Natural killer cell (primary cell): ENCODE results near the gene FOXP1. TPM values are rescaled to one million over a fixed set of nuclear protein-coding genes. Genes with fewer than 3 reads are reported as not detected.

Source experiments
- ATAC-seq, 3 donors: fragments of 150-1000 bp in 2 of 3; fragments of 200-7000 bp in 1 of 3; cut with Tn5 transposase; 1 replicate in 1 of 3; 2 replicates in 2 of 3; pipeline ENCODE4 v1.10.0; 2021; ENCODE audit warnings: mild to moderate bottlenecking in 2 of 3, moderate library complexity in 2 of 3
- DNase-seq, 2 donors: peaks; one replicate each; pipeline versions ENCODE4 v3.0.0 to v3.0.0-alpha.2; 2013 to 2021; ENCODE audit warnings: mixed read lengths in 1 of 2
- H3K27ac ChIP-seq: one replicate; pipeline ENCODE4 v1.5.1; 2013; ENCODE audit warnings: mild to moderate bottlenecking, low read length
- H3K27me3 ChIP-seq: one replicate; pipeline ENCODE4 v1.6.1; 2013; ENCODE audit warnings: low read length; ENCODE audit not compliant: control insufficient read depth, insufficient read depth
- H3K36me3 ChIP-seq: one replicate; pipeline ENCODE4 v1.6.1; 2013; ENCODE audit warnings: low read length; ENCODE audit not compliant: control insufficient read depth, insufficient read depth
- H3K4me1 ChIP-seq: one replicate; pipeline ENCODE4 v1.6.1; 2013; ENCODE audit warnings: low read length; ENCODE audit not compliant: control insufficient read depth, insufficient read depth
- H3K4me3 ChIP-seq: one replicate; pipeline ENCODE4 v1.5.1; 2013; ENCODE audit warnings: low read length
- H3K9me3 ChIP-seq: one replicate; pipeline ENCODE4 v1.6.1; 2013; ENCODE audit warnings: low read length; ENCODE audit not compliant: control insufficient read depth, insufficient read depth
- H3K27ac Mint-ChIP-seq, 2 donors: one replicate each; pipeline ENCODE4 v1.8.0; 2022; ENCODE audit warnings: mild to moderate bottlenecking in 2 of 2, mixed read lengths in 2 of 2, moderate library complexity in 1 of 2
- H3K27me3 Mint-ChIP-seq, 2 donors: one replicate each; pipeline ENCODE4 v1.8.0; 2022; ENCODE audit warnings: low read depth in 2 of 2, mixed read lengths in 2 of 2
- H3K36me3 Mint-ChIP-seq: one replicate; pipeline ENCODE4 v1.8.0; 2022; ENCODE audit warnings: mixed read lengths
- H3K4me1 Mint-ChIP-seq, 2 donors: one replicate each; pipeline ENCODE4 v1.8.0; 2022; ENCODE audit warnings: mixed read lengths in 2 of 2
- H3K4me3 Mint-ChIP-seq: one replicate; pipeline ENCODE4 v1.8.0; 2022; ENCODE audit warnings: mild to moderate bottlenecking, moderate library complexity, mixed read lengths
- H3K9me3 Mint-ChIP-seq, 2 donors: one replicate each; pipeline ENCODE4 v1.8.0; 2022; ENCODE audit warnings: mixed read lengths in 2 of 2
- CTCF ChIP-seq: fragments of 200-600 bp; IDR thresholded peaks from one replicate; pipeline ENCODE4 v1.8.0; 2022; ENCODE audit warnings: antibody characterized with exemption
- WGBS: methylation state at CpG from one replicate; pipeline ENCODE4 v1.1.7; 2013; ENCODE audit warnings: missing lambda C conversion rate; ENCODE audit not compliant: insufficient coverage; 5-methylcytosine and 5-hydroxymethylcytosine counted together
- intact Hi-C: fragments of 100-400 bp; cut with micrococcal nuclease; formaldehyde crosslinking; loops from one replicate; pipeline ENCODE4 v1.14.2; 2022
- total RNA-seq, 4 donors: library from RNA; stranded (reverse); fragments of 120-200 nt in 1 of 4; gene quantifications; one replicate each; pipeline versions ENCODE4 v1.2.3 to v1.2.4, GENCODE V29; 2013 to 2022

The FOXP1 gene
- total RNA-seq, 3 donors from 2014 or later (not counting 1 experiment from before 2014, with no cell fraction given) = 166 to 185 (median 166) TPM

- Histone ChIP-seq H3K27me3 (no peaks in the 10 kb centered on the region), H3K27ac (peak overlapping the region; percentile 53), H3K9me3 (no peaks in the 10 kb centered on the region), H3K36me3 (no peaks in the 10 kb centered on the region), H3K4me3 (no peak overlapping the region), H3K4me1 (peaks cover 15% of the 10 kb centered on the region)
- no peak for DNase-seq
- 64% methylated on average over 5 of the region's 8 CpGs for WGBS
- no peak for ATAC-seq
- no peak overlapping the region for H3K27ac Mint-ChIP-seq
- no peak overlapping the region for H3K4me3 Mint-ChIP-seq
- H3K27me3 Mint-ChIP-seq = no peaks in the 10 kb centered on the region
- peaks cover 44 to 50% of the 10 kb centered on the region in 2 donors for H3K4me1 Mint-ChIP-seq
- intact Hi-C loops = no loop called here
- no peak for TF ChIP-seq CTCF
- H3K36me3 Mint-ChIP-seq = no peaks in the 10 kb centered on the region
- no peaks in the 10 kb centered on the region for H3K9me3 Mint-ChIP-seq
Observed at GRCh38 chr3:71387586-71387985, 195.9 kb downstream of the FOXP1 start.

GRCh38 chr3:71384837-71385716 lies 198.5 kb downstream of the FOXP1 start:
- no peak overlapping the region for H3K27ac ChIP-seq
- Mint-ChIP-seq H3K27ac (peak overlapping the region; percentile 27 to 77), H3K4me3 (no peak overlapping the region), H3K9me3 (no peaks in the 10 kb centered on the region), H3K27me3 (no peaks in the 10 kb centered on the region), H3K36me3 (no peaks in the 10 kb centered on the region), H3K4me1 (peaks cover 22 to 32% of the 10 kb centered on the region in 2 donors)
- peaks cover 5% of the 10 kb centered on the region for H3K4me1 ChIP-seq
- ATAC-seq (peak in 2 of 3 donors; percentile 43 to 48), DNase-seq (no peak)
- no peak for TF ChIP-seq CTCF
- intact Hi-C loops = no loop called here
- no peak overlapping the region for H3K4me3 ChIP-seq
- H3K9me3 ChIP-seq = no peaks in the 10 kb centered on the region
- WGBS = 52% methylated on average over 6 of the region's 7 CpGs
- no peaks in the 10 kb centered on the region for H3K27me3 ChIP-seq
- no peaks in the 10 kb centered on the region for H3K36me3 ChIP-seq

GRCh38 chr3:71384388-71384787 lies 199.1 kb downstream of the FOXP1 start:
- Histone ChIP-seq H3K36me3 (no peaks in the 10 kb centered on the region), H3K9me3 (no peaks in the 10 kb centered on the region), H3K4me1 (no peaks in the 10 kb centered on the region), H3K27me3 (no peaks in the 10 kb centered on the region), H3K4me3 (no peak overlapping the region), H3K27ac (no peak overlapping the region)
- H3K4me3 Mint-ChIP-seq = no peak overlapping the region
- H3K27me3 Mint-ChIP-seq = no peaks in the 10 kb centered on the region
- no peaks in the 10 kb centered on the region for H3K9me3 Mint-ChIP-seq
- intact Hi-C loops = no loop called here
- no peak for TF ChIP-seq CTCF
- WGBS = 50% methylated on average over 2 of the region's 3 CpGs
- ATAC-seq = no peak
- peaks cover 18 to 28% of the 10 kb centered on the region in 2 donors for H3K4me1 Mint-ChIP-seq
- DNase-seq = no peak
- H3K36me3 Mint-ChIP-seq = no peaks in the 10 kb centered on the region
- H3K27ac Mint-ChIP-seq = peak overlapping the region; percentile 27 to 77
